ENCODE measurements around the gene PTPRS. TPM values are rescaled to one million over a fixed set of nuclear protein-coding genes. Genes with fewer than 3 reads are reported as not detected.

The PTPRS gene
- total RNA-seq, 1 experiment from 2014 or later = 93.0 TPM

DNA sequence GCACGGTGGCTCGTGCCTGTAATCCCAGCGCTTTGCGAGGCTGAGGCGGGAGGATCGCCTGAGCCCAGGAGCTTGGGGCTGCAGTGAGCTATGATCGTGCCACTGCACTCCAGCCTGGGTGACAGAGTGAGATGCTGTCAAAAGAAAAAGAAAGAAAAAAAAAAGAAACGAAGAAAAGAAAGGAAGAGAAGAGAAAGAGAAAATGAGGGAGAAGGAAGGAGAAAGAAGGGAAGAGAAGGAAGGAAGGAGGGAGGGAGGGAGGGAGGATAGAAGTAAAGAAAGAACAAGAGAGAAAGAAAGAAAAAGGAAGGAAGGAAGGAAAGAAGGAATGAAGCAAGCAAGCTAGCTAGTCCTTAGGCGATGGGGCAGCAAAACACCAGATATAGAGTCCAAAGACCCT, 14.1 kb downstream of the PTPRS start:
- Mint-ChIP-seq H3K27me3 (ENCODE audit: unreplicated experiment) (no peaks in the 10 kb centered on the region), H3K27ac (ENCODE audit: unreplicated experiment) (no peak overlapping the region), H3K4me3 (ENCODE audit: low read depth, unreplicated experiment) (no peak overlapping the region), H3K9me3 (ENCODE audit: low read depth, unreplicated experiment) (no peaks in the 10 kb centered on the region), H3K4me1 (ENCODE audit: low read depth, unreplicated experiment) (no peaks in the 10 kb centered on the region), H3K36me3 (ENCODE audit: insufficient read depth, unreplicated experiment) (peaks cover 5% of the 10 kb centered on the region)
- CTCF ChIA-PET = no interaction called here
- no peak for DNase-seq
- TF ChIP-seq, protein P1, sequence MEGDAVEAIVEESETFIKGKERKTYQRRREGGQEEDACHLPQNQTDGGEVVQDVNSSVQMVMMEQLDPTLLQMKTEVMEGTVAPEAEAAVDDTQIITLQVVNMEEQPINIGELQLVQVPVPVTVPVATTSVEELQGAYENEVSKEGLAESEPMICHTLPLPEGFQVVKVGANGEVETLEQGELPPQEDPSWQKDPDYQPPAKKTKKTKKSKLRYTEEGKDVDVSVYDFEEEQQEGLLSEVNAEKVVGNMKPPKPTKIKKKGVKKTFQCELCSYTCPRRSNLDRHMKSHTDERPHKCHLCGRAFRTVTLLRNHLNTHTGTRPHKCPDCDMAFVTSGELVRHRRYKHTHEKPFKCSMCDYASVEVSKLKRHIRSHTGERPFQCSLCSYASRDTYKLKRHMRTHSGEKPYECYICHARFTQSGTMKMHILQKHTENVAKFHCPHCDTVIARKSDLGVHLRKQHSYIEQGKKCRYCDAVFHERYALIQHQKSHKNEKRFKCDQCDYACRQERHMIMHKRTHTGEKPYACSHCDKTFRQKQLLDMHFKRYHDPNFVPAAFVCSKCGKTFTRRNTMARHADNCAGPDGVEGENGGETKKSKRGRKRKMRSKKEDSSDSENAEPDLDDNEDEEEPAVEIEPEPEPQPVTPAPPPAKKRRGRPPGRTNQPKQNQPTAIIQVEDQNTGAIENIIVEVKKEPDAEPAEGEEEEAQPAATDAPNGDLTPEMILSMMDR (IDR thresholded peaks at IDR 0.05; ENCODE audit: unreplicated experiment) = no peak
- BruUV-seq (replicated peaks) = no TSS peak
- intact Hi-C loops (cut with micrococcal nuclease; ENCODE audit: unreplicated experiment) = no loop called here

DNA sequence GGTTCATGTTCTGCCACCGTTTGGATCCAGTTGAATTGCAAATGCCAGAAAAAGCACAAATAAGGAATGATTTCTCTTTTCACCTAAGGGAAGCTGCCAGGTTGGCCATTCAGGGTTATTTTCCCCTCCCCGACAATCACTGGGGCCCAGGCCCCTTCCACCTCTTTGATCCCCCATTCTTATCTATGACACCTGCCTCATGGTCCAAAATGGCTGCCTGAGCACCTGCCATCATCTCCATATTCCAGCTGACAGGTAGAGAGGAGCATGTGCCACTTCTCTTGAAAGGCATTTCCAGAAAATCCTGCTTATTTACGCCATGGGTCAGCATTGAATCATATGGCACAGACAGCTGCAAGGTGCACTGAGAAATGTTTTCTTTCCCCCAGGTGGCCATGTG, 15.7 kb downstream of the PTPRS start:
- Mint-ChIP-seq H3K4me3 (ENCODE audit: low read depth, unreplicated experiment) (no peak overlapping the region), H3K27ac (ENCODE audit: unreplicated experiment) (no peak overlapping the region), H3K4me1 (ENCODE audit: low read depth, unreplicated experiment) (no peaks in the 10 kb centered on the region), H3K9me3 (ENCODE audit: low read depth, unreplicated experiment) (no peaks in the 10 kb centered on the region), H3K36me3 (ENCODE audit: insufficient read depth, unreplicated experiment) (peaks cover 5% of the 10 kb centered on the region), H3K27me3 (ENCODE audit: unreplicated experiment) (no peaks in the 10 kb centered on the region)
- intact Hi-C loops (cut with micrococcal nuclease; ENCODE audit: unreplicated experiment) = no loop called here
- BruUV-seq (replicated peaks) = no TSS peak
- DNase-seq = no peak
- TF ChIP-seq, protein P1 (IDR thresholded peaks at IDR 0.05; ENCODE audit: unreplicated experiment) = no peak
- CTCF ChIA-PET = no interaction called here

DNA sequence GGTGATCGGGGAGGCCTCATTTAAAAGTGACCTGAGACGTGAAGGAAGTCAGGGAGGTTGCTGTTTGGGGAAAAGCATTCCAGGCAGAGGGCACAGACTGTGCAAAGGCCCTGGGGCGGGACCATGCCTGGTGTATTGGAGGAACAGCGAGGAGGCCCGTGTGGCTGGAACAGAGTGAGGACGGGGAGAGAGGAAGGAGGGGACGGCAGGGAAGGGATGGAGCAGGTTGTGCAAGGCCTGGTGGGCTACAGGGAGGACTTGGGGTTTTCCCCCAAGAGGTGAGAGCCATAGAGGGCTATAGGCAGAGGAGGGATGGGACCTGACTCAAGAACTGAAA, 17.2 kb downstream of the PTPRS start:
- peaks cover 5% of the 10 kb centered on the region for H3K36me3 Mint-ChIP-seq (ENCODE audit: insufficient read depth, unreplicated experiment)
- no peak overlapping the region for H3K4me3 Mint-ChIP-seq (ENCODE audit: low read depth, unreplicated experiment)
- intact Hi-C loops (cut with micrococcal nuclease; ENCODE audit: unreplicated experiment) = no loop called here
- no peak for DNase-seq
- no peak overlapping the region for H3K27ac Mint-ChIP-seq (ENCODE audit: unreplicated experiment)
- CTCF ChIA-PET = interaction anchor here (0.9 kb wide), 1 partner anchor 25 kb away, joined by 8 read pairs; no protein-coding TSS in a partner anchor
- TF ChIP-seq, protein P1 (IDR thresholded peaks at IDR 0.05; ENCODE audit: unreplicated experiment) = no peak
- no peaks in the 10 kb centered on the region for H3K27me3 Mint-ChIP-seq (ENCODE audit: unreplicated experiment)
- no peaks in the 10 kb centered on the region for H3K4me1 Mint-ChIP-seq (ENCODE audit: low read depth, unreplicated experiment)
- H3K9me3 Mint-ChIP-seq (ENCODE audit: low read depth, unreplicated experiment) = no peaks in the 10 kb centered on the region
- no TSS peak for BruUV-seq (replicated peaks)

DNA sequence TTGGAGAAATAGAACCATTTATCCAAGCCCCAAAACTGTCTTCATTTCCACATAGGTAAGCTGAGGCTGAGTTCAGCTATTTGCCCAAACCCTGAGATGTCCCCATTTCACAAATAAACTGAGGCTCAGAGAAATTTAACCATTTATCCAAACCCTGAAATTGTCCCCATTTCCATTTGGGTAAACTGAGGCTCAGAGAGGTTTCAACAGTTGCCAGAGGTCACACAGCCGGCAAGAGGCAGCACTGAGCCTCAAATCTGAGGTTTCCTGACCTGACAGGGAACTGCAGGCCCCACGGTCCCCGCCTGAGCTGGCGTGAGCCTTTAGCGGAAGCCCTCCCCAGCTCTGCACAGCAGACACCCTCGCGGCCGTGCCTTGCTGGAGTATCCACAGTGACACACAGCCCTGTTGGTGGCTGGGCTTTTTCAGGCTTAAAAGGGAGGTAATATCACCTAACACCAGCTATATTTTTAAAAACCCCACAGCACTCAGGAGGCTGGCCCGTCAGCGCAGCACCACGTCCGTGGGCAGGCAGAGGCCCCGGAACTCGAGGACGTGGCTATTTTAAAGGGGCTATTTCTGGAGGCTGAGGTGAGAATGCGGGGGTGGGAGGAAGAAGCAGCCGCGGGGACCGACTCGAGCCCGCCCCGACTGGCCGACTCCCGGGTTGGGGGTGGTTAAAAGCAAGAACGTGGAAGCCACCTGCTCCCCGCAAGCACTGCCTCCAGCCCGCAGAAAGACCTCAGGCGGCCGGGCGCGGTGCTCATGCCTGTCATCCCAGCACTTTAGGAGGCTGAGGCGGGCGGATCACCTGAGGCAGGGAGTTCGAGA, 18.5 kb downstream of the PTPRS start:
- Mint-ChIP-seq H3K4me3 (ENCODE audit: low read depth, unreplicated experiment) (no peak overlapping the region), H3K9me3 (ENCODE audit: low read depth, unreplicated experiment) (no peaks in the 10 kb centered on the region), H3K27ac (ENCODE audit: unreplicated experiment) (no peak overlapping the region), H3K4me1 (ENCODE audit: low read depth, unreplicated experiment) (no peaks in the 10 kb centered on the region), H3K36me3 (ENCODE audit: insufficient read depth, unreplicated experiment) (peaks cover 5% of the 10 kb centered on the region), H3K27me3 (ENCODE audit: unreplicated experiment) (no peaks in the 10 kb centered on the region)
- TF ChIP-seq, protein P1 (IDR thresholded peaks at IDR 0.05; ENCODE audit: unreplicated experiment) = no peak
- DNase-seq = no peak
- CTCF ChIA-PET = interaction anchor here (0.5 to 0.6 kb wide), 2 partner anchors 18 to 809 kb away, joined by 4 to 7 read pairs; no protein-coding TSS in a partner anchor
- intact Hi-C loops (cut with micrococcal nuclease; ENCODE audit: unreplicated experiment) = no loop called here
- BruUV-seq (replicated peaks) = no TSS peak

Data from Calu3 (cell line).